Measurements from ENCODE around the gene CAVIN2.

The CAVIN2 gene

GRCh38 chr2:191845248-191845715, 1.6 kb downstream of the CAVIN2 start:
- no peak overlapping the region for H3K4me3 Mint-ChIP-seq
- H3K4me1 Mint-ChIP-seq, result peaks cover 44% of the 10 kb centered on the region
- no peak overlapping the region for H3K27ac Mint-ChIP-seq
- no peak for TF ChIP-seq CTCF (IDR thresholded peaks at IDR 0.05)
- H3K27me3 Mint-ChIP-seq (ENCODE audit: low read depth, poor library complexity), result peaks cover 2% of the 10 kb centered on the region
- peak; percentile 10 for DNase-seq
- H3K36me3 Mint-ChIP-seq (ENCODE audit: low read depth), result no peaks in the 10 kb centered on the region
- no peaks in the 10 kb centered on the region for H3K9me3 Mint-ChIP-seq

GRCh38 chr2:191844706-191845105, 2.2 kb downstream of the CAVIN2 start:
- Mint-ChIP-seq H3K27ac (no peak overlapping the region), H3K36me3 (ENCODE audit: low read depth) (no peaks in the 10 kb centered on the region), H3K4me1 (peaks cover 39% of the 10 kb centered on the region), H3K4me3 (no peak overlapping the region), H3K9me3 (no peaks in the 10 kb centered on the region), H3K27me3 (ENCODE audit: low read depth, poor library complexity) (peaks cover 2% of the 10 kb centered on the region)
- DNase-seq, result no peak
- no peak for TF ChIP-seq CTCF (IDR thresholded peaks at IDR 0.05)

- Mint-ChIP-seq H3K4me3 (no peak overlapping the region), H3K27me3 (ENCODE audit: low read depth, poor library complexity) (peaks cover 7% of the 10 kb centered on the region), H3K36me3 (ENCODE audit: low read depth) (no peaks in the 10 kb centered on the region), H3K9me3 (peaks cover 6% of the 10 kb centered on the region), H3K27ac (no peak overlapping the region), H3K4me1 (peaks cover 15% of the 10 kb centered on the region)
- DNase-seq, result no peak
- no peak for TF ChIP-seq CTCF (IDR thresholded peaks at IDR 0.05)
Observed at GRCh38 chr2:191840921-191841320, 6.0 kb downstream of the CAVIN2 start.

- Mint-ChIP-seq H3K9me3 (peaks cover 6% of the 10 kb centered on the region), H3K36me3 (ENCODE audit: low read depth) (no peaks in the 10 kb centered on the region), H3K4me1 (peaks cover 9% of the 10 kb centered on the region), H3K27ac (no peak overlapping the region), H3K27me3 (ENCODE audit: low read depth, poor library complexity) (peaks cover 8% of the 10 kb centered on the region), H3K4me3 (no peak overlapping the region)
- DNase-seq, result no peak
- no peak for TF ChIP-seq CTCF (IDR thresholded peaks at IDR 0.05)
Observed at GRCh38 chr2:191839918-191840804, 6.7 kb downstream of the CAVIN2 start.

GRCh38 chr2:191838526-191838925, 8.4 kb downstream of the CAVIN2 start:
- H3K36me3 Mint-ChIP-seq (ENCODE audit: low read depth), result no peaks in the 10 kb centered on the region
- TF ChIP-seq CTCF (IDR thresholded peaks at IDR 0.05), result no peak
- no peaks in the 10 kb centered on the region for H3K4me1 Mint-ChIP-seq
- no peak overlapping the region for H3K4me3 Mint-ChIP-seq
- no peak for DNase-seq
- H3K9me3 Mint-ChIP-seq, result peaks cover 6% of the 10 kb centered on the region
- no peak overlapping the region for H3K27ac Mint-ChIP-seq
- H3K27me3 Mint-ChIP-seq (ENCODE audit: low read depth, poor library complexity), result peaks cover 8% of the 10 kb centered on the region
